GM12872 (cell line): Measurements from ENCODE around the gene MAST4.
A peak's percentile ranks its signal among the peaks of the same experiment; 100 is the strongest.

ENCODE experiments used
- TF ChIP-seq, protein P1 (sequence below): IDR thresholded peaks from 3 replicates; pipeline ENCODE4 v1.5.1; 2011; ENCODE audit warnings: low read depth, mild to moderate bottlenecking, low read length, moderate library complexity; ENCODE audit not compliant: insufficient read depth

The MAST4 gene

DNA sequence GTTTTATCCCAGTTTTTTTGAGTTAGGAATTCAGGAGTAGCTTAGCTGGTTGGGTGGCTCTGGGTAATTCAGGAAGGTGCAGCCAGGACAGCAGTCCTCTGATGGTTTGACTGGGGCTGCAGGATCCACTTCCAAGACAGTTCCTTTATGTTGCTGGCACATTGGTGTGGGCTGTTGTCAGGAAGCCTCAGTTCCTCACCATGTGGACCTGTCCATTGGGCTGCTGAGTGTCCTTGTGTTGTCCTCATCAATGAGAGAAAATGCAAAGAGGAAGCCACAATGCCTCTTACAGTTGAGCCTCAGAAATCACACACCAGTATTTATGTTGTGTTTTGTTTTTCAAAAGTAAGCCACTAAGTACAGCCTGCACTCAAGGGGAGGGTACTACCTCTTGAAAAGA is 140.9 kb downstream of the MAST4 start:
- TF ChIP-seq, protein P1, sequence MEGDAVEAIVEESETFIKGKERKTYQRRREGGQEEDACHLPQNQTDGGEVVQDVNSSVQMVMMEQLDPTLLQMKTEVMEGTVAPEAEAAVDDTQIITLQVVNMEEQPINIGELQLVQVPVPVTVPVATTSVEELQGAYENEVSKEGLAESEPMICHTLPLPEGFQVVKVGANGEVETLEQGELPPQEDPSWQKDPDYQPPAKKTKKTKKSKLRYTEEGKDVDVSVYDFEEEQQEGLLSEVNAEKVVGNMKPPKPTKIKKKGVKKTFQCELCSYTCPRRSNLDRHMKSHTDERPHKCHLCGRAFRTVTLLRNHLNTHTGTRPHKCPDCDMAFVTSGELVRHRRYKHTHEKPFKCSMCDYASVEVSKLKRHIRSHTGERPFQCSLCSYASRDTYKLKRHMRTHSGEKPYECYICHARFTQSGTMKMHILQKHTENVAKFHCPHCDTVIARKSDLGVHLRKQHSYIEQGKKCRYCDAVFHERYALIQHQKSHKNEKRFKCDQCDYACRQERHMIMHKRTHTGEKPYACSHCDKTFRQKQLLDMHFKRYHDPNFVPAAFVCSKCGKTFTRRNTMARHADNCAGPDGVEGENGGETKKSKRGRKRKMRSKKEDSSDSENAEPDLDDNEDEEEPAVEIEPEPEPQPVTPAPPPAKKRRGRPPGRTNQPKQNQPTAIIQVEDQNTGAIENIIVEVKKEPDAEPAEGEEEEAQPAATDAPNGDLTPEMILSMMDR: no peak

DNA sequence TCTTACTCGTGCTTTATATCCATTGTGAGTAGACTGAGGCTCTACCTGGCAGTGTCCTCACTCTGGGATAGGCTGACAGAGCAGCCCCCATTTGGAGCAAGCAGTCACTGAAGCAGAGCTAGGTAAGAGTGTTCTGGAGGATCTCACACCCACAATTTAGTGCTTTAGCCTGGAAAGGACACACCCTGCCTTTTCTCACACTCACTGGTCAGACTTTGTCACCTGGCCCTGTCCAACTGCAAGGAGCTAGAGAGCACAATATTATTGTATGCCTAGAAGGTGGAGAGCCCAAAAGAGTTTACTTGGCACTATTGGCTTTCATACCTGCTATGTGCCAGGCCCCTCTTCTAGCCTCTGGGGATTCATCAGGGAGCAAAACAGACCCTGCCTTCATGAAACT is 141.9 kb downstream of the MAST4 start:
- TF ChIP-seq, protein P1: no peak

DNA sequence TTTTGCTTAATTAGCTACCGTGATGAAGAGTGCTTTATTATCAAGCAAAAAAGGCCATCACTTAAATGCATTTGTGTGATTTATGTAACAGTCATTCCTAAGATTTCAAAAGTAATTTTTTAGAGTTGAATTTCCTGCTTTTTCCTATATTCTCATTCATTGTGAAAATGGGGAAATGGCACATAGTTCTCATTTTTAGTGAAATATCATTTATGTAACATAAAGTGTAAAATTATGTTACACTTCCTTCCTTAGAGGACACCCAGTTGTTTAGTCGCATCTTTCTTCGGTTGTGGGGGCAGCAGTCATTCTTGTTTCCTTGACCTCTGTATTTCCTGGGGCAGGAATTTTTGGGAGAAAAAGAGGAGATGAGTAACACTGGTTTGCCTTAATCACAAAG is 142.8 kb downstream of the MAST4 start:
- TF ChIP-seq, protein P1: no peak

DNA sequence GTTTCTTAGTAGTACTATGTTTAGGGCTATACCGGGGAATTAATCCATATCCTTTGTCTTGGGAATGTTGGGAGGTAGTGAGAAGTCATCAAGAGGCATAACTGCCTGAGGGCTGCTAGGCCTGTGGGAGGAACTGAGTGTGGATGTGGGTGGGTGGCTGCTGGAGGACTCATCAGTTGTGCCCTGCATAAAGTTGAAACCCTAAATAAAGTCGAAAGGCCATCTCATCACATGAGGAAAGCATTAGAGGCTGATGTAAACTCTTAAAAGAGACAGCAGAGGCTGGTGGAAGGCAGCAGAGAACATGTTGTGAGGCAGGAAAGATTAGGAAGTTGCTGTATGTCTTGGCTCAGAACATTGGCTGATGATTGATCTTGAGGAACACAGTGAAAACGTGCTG is 143.8 kb downstream of the MAST4 start:
- TF ChIP-seq, protein P1: no peak

DNA sequence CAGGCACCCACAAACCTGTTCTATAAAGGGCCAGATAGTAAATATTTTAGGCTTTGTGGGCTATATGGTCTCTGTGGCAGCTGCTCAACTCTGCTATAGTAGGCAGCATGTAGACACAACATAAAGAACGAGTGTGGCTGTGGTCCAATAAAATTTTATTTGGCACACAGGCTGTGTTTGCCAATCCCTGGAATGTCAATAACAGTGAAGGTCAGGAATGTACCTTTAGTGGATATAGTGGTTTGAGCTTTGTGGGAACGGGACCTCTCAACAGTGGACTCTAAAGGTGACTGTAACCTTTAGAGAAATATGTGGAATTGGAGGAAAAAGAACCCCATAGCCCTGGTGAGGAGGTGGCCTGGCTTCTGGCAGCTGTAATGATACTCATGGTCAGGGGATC is 145.2 kb downstream of the MAST4 start:
- TF ChIP-seq, protein P1: no peak

DNA sequence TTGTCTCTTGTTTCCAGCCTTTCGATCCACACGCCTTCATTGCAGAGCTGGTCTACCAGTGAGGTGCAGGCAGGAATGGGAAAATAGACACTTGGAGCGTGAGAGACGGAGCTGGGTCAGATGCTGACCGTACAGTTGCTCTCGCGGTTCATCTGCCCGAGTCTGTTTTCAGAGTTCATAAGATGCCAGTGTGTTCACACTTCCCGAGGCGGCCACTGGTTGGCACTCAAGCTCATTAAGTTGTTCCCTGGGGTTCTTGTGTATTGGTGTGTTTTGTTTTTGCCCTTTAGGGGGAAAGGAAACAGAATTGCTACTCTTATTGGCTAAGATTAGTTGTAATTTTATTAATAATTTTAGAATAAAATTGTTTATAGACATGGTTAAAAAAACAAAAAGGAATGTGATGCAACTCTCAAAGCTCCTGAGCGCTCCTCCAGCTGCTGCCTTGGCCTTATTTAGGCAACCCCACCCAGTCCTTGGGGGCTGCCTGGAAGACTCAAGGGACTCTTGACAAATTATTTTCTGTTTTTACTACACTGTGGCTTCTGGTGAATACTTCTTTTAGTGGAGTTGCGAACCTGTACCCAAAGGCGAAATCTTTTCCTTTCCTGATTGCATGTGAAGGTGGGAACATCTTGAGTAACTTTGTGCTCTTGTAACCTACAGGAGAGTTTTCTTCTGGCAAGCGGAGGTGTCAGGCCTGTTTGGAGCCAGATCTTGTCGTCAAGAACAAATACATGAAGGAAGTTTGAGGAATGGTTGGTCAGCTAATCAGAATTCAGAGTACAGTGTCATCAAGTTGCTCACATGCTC is 146.1 kb downstream of the MAST4 start:
- TF ChIP-seq, protein P1: peak; percentile 48; the same call in 2 of the 3 replicates

DNA sequence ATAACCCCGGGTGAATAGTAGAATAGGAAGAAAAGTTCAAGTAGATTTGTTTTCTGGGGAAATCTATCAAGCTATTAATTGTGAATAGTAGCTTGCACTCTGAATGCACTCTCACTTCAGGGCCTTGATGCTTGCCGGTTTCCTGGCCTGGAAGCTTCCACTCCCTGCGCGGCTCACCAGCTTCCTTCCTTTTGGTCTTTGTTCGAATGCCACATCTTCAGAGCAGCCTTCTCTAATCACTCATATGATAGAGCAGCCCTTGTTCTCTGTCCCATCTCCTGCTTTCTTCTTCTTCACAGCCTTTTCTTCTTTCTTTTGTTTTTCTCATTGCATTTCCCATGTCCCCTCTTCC is 146.7 kb downstream of the MAST4 start:
- TF ChIP-seq, protein P1: no peak
